A549 (cell line): ENCODE results near the gene DEPDC1B. TPM values are rescaled to one million over a fixed set of nuclear protein-coding genes. Genes with fewer than 3 reads are reported as not detected.

Experiments
- ATAC-seq, 2 experiments: fragments of 200-7000 bp in 1 of 2; fragments of >200 bp in 1 of 2; cut with Nextera tagmentation in 1 of 2; cut with Tn5 transposase in 1 of 2; 3 replicates each; pipeline versions ENCODE4 v1.8.0 to v1.9.1; 2018 to 2020; ENCODE audit warnings: mild to moderate bottlenecking in 1 of 2, moderate library complexity in 1 of 2
- CTCF ChIA-PET: fragments of 300-600 bp; sonication (Branson Sonifier 250); formaldehyde crosslinking; extraction: SDS; loops from one replicate; lab custom pipeline; 2021; ENCODE audit warnings: antibody characterized with exemption, inconsistent platforms; lab: Yijun Ruan, JAX
- POLR2A ChIA-PET: fragments of 350-600 bp; formaldehyde crosslinking; extraction: SDS; loops from one replicate; lab custom pipeline; 2021; ENCODE audit warnings: antibody characterized with exemption, inconsistent platforms; lab: Yijun Ruan, JAX
- DNase-seq, 2 experiments: peaks; one replicate each; pipeline versions ENCODE4 v3.0.0 to v3.0.0-alpha.2; 2011 to 2016; ENCODE audit warnings: low read depth in 1 of 2, low spot score in 1 of 2
- FAIRE-seq: peaks from 2 replicates; lab custom pipeline; 2011; peaks lifted over from hg19 to GRCh38; lab: Jason Lieb, UNC
- H3K27ac ChIP-seq, 2 experiments: fragments of >200 bp; sonication (Bioruptor Twin); formaldehyde crosslinking; 3 replicates each; pipeline ENCODE4 v1.5.1; 2016 to 2017
- H3K4me1 ChIP-seq: fragments of >200 bp; sonication (Bioruptor Twin); formaldehyde crosslinking; 3 replicates; pipeline ENCODE4 v1.6.1; 2016
- H3K4me2 ChIP-seq: fragments of >200 bp; sonication (Bioruptor Twin); formaldehyde crosslinking; 3 replicates; pipeline ENCODE4 v1.6.1; 2016
- H3K4me3 ChIP-seq: fragments of >200 bp; sonication (Bioruptor Twin); formaldehyde crosslinking; 3 replicates; pipeline ENCODE4 v1.5.1; 2016
- H3K9me3 ChIP-seq: fragments of >200 bp; sonication (Bioruptor Twin); formaldehyde crosslinking; 3 replicates; pipeline ENCODE4 v1.6.1; 2016
- ATOH8 ChIP-seq: fragments of 250-450 bp; sonication (Bioruptor Pico); IDR thresholded peaks from 2 replicates; pipeline ENCODE4 v1.5.0; 2020; ENCODE audit warnings: low read depth, mild to moderate bottlenecking, moderate library complexity
- BCL3 ChIP-seq: fragments of >200 bp; sonication (Bioruptor Twin); formaldehyde crosslinking; IDR thresholded peaks from 3 replicates; pipeline ENCODE4 v1.6.1; 2016
- BHLHE40 ChIP-seq: IDR thresholded peaks from 2 replicates; pipeline ENCODE4 v1.6.1; 2012; ENCODE audit warnings: low read depth, low read length, inconsistent platforms
- CBX2 ChIP-seq: fragments of 200-600 bp; sonication (generic); IDR thresholded peaks from 2 replicates; pipeline ENCODE4 v1.6.1; 2016; ENCODE audit warnings: low read depth, mild to moderate bottlenecking, borderline replicate concordance
- CBX8 ChIP-seq: fragments of 200-600 bp; sonication (generic); IDR thresholded peaks from 2 replicates; pipeline ENCODE4 v1.6.1; 2016
- CEBPB ChIP-seq, 2 experiments: fragments of >200 bp in 1 of 2; sonication (Bioruptor Twin) in 1 of 2; formaldehyde crosslinking in 1 of 2; IDR thresholded peaks; 2 replicates each; pipeline ENCODE4 v1.6.1; 2012 to 2016
- CTCF ChIP-seq: fragments of >200 bp; sonication (Bioruptor Twin); formaldehyde crosslinking; IDR thresholded peaks from 3 replicates; pipeline ENCODE4 v1.5.1; 2016
- E2F6 ChIP-seq: IDR thresholded peaks from 2 replicates; pipeline ENCODE4 v1.6.1; 2012; ENCODE audit warnings: low read depth, borderline replicate concordance
- EHF ChIP-seq: fragments of 250-450 bp; sonication (Bioruptor Pico); IDR thresholded peaks from 2 replicates; pipeline ENCODE4 v1.5.0; 2020; ENCODE audit warnings: mild to moderate bottlenecking
- EHMT2 ChIP-seq: fragments of 200-600 bp; sonication (generic); IDR thresholded peaks from 2 replicates; pipeline ENCODE4 v1.6.1; 2016; ENCODE audit warnings: antibody characterized with exemption, low read depth, mild to moderate bottlenecking, moderate library complexity
- ESRRA ChIP-seq: fragments of 150-350 bp; IDR thresholded peaks from 2 replicates; pipeline ENCODE4 v1.6.1; 2014; ENCODE audit warnings: mild to moderate bottlenecking, low read length, borderline replicate concordance
- HDAC2 ChIP-seq: fragments of 200-600 bp; sonication (generic); IDR thresholded peaks from 2 replicates; pipeline ENCODE4 v1.6.1; 2016
- HES2 ChIP-seq: fragments of >200 bp; sonication (Bioruptor Twin); formaldehyde crosslinking; IDR thresholded peaks from 2 replicates; pipeline ENCODE4 v1.6.1; 2016
- HMGXB4 ChIP-seq: fragments of 250-450 bp; sonication (Bioruptor Pico); IDR thresholded peaks from 2 replicates; pipeline ENCODE4 v1.5.0; 2021; ENCODE audit warnings: mild to moderate bottlenecking, moderate library complexity, borderline replicate concordance
- HOXB13 ChIP-seq: fragments of 250-450 bp; sonication (Bioruptor Pico); IDR thresholded peaks from 2 replicates; pipeline ENCODE4 v1.5.0; 2020; ENCODE audit warnings: low read depth, mild to moderate bottlenecking, moderate library complexity
- HOXB5 ChIP-seq: fragments of 250-450 bp; sonication (Bioruptor Pico); IDR thresholded peaks from 2 replicates; pipeline ENCODE4 v1.5.0; 2020; ENCODE audit warnings: mild to moderate bottlenecking, moderate library complexity
- JUN ChIP-seq, 2 experiments: fragments of >200 bp; sonication (Bioruptor Twin); formaldehyde crosslinking; IDR thresholded peaks; 2 replicates in 1 of 2; 3 replicates in 1 of 2; pipeline ENCODE4 v1.6.1; 2016 to 2017
- KDM1A ChIP-seq: fragments of 200-600 bp; sonication (generic); IDR thresholded peaks from 2 replicates; pipeline ENCODE4 v1.6.1; 2016; ENCODE audit warnings: low read depth, mild to moderate bottlenecking
- KDM5A ChIP-seq: fragments of 200-600 bp; sonication (generic); IDR thresholded peaks from 2 replicates; pipeline ENCODE4 v1.6.1; 2016; ENCODE audit warnings: antibody characterized with exemption, mild to moderate bottlenecking
- MYC ChIP-seq: IDR thresholded peaks from 2 replicates; pipeline ENCODE4 v1.6.1; 2012; ENCODE audit warnings: mild to moderate bottlenecking, inconsistent platforms, low read length, improper control_type of control experiment, borderline replicate concordance
- NFE2L2 ChIP-seq: fragments of 150-350 bp; conservative IDR thresholded peaks from 2 replicates; pipeline ENCODE4 v1.6.1; 2014; ENCODE audit warnings: low read length
- NR3C1 ChIP-seq: fragments of >200 bp; sonication (Bioruptor Twin); formaldehyde crosslinking; IDR thresholded peaks from 3 replicates; pipeline ENCODE4 v1.6.1; 2017
- POLR2A ChIP-seq: IDR thresholded peaks from 2 replicates; pipeline ENCODE4 v1.6.1; 2012; ENCODE audit warnings: mild to moderate bottlenecking, low read length
- RCOR1 ChIP-seq: fragments of 150-350 bp; IDR thresholded peaks from 2 replicates; pipeline ENCODE4 v1.6.1; 2014; ENCODE audit warnings: antibody characterized with exemption, low read length, low read depth
- SMC3 ChIP-seq: fragments of >200 bp; sonication (Bioruptor Twin); formaldehyde crosslinking; IDR thresholded peaks from 3 replicates; pipeline ENCODE4 v1.6.1; 2018; ENCODE audit warnings: inconsistent platforms
- TFCP2L1 ChIP-seq: fragments of 250-450 bp; sonication (Bioruptor Pico); IDR thresholded peaks from 2 replicates; pipeline ENCODE4 v1.5.0; 2021; ENCODE audit warnings: mild to moderate bottlenecking
- ZNF302 ChIP-seq: fragments of 250-450 bp; sonication (Bioruptor Pico); IDR thresholded peaks from 2 replicates; pipeline ENCODE4 v1.9.0; 2021; ENCODE audit warnings: inconsistent platforms, mild to moderate bottlenecking, moderate library complexity
- ZSCAN20 ChIP-seq: fragments of 250-450 bp; sonication (Bioruptor Pico); IDR thresholded peaks from 2 replicates; pipeline ENCODE4 v1.8.0; 2022; ENCODE audit warnings: mild to moderate bottlenecking, moderate library complexity
- WGBS: methylation state at CpG from one replicate; pipeline ENCODE4 v1.1.6; 2017; ENCODE audit errors: missing lambda C conversion rate; 5-methylcytosine and 5-hydroxymethylcytosine counted together
- polyA plus RNA-seq, 4 experiments: library from polyadenylated mRNA; depleted of rRNA in 3 of 4; stranded (reverse); fragments of >200 nt; fragmentation: RNase III in 1 of 4; extraction: RNeasy Plus Mini Kit Qiagen cat#74134 plus additional on column Dnase treatment in 1 of 4; gene quantifications; 2 replicates in 3 of 4; 3 replicates in 1 of 4; pipeline ENCODE4 v1.2.3, GENCODE V29; 2011 to 2017

The DEPDC1B gene
- polyA plus RNA-seq, 2 of the 4 experiments (the other 2 are of a cell fraction), result 17.4 to 34.8 TPM

GRCh38 chr5:60699288-60699608, 718 bp downstream of the DEPDC1B start:
- ATAC-seq (peak in 1 of 2 experiments; percentile 54; a peak in 3 of 6 replicates), FAIRE-seq (no peak), DNase-seq (no peak)
- peak overlapping the region; percentile 87 to 93 for H3K27ac ChIP-seq
- POLR2A ChIA-PET, result interaction anchor here (0.6 to 2.2 kb wide), 8 partner anchors 11 to 246 kb away, joined by 3 to 11 read pairs (median 4); partner anchors contain the start of genes ERCC8 and NDUFAF2
- H3K4me1 ChIP-seq, result peaks cover 35% of the 10 kb centered on the region
- no peaks in the 10 kb centered on the region for H3K9me3 ChIP-seq
- WGBS, result under 1% methylated on average over 9 of the region's 9 CpGs
- H3K4me3 ChIP-seq, result peak overlapping the region; percentile 74
- H3K4me2 ChIP-seq, result peak overlapping the region; percentile 92
- TF ChIP-seq HMGXB4 (CRISPR knock-in tag) (no peak), ZNF302 (CRISPR knock-in tag) (no peak), ATOH8 (CRISPR knock-in tag) (no peak), TFCP2L1 (CRISPR knock-in tag) (no peak), RCOR1 (no peak), BHLHE40 (no peak), BCL3 (no peak), JUN (IDR thresholded peaks at IDR 0.05) (no peak), HOXB13 (no peak), EHF (no peak), HDAC2 (no peak), SMC3 (no peak), E2F6 (no peak), KDM5A (no peak), ZSCAN20 (no peak), NFE2L2 (no peak), NR3C1 (no peak), CEBPB (IDR thresholded peaks at IDR 0.05) (no peak), MYC (no peak)
- CTCF ChIA-PET, result interaction anchor here (0.5 to 5.1 kb wide), 25 partner anchors 11 to 1217 kb away, joined by 3 to 64 read pairs (median 4); no protein-coding TSS in a partner anchor

- Histone ChIP-seq H3K27ac (no peak overlapping the region), H3K4me2 (peak overlapping the region; percentile 92), H3K4me3 (no peak overlapping the region), H3K4me1 (peaks cover 26% of the 10 kb centered on the region; the same call in 2 of the 3 replicates), H3K9me3 (no peaks in the 10 kb centered on the region)
- 92% methylated on average over 7 of the region's 7 CpGs for WGBS
- no peak for FAIRE-seq
- POLR2A ChIA-PET, result interaction anchor here (2.2 kb wide), 1 partner anchor 247 kb away, joined by 8 read pairs; the partner anchor contains the start of genes ERCC8 and NDUFAF2
- CTCF ChIA-PET, result interaction anchor here (0.7 to 5.1 kb wide), 6 partner anchors 10 to 1438 kb away, joined by 3 to 64 read pairs (median 6); no protein-coding TSS in a partner anchor
- no peak for TF ChIP-seq ESRRA
- no peak for TF ChIP-seq CBX2
- TF ChIP-seq E2F6, result no peak
- TF ChIP-seq EHF, result no peak
- TF ChIP-seq CEBPB (IDR thresholded peaks at IDR 0.05), result no peak
- no peak for TF ChIP-seq HES2
- TF ChIP-seq POLR2A, result no peak
- no peak for TF ChIP-seq KDM1A
- no peak for TF ChIP-seq CTCF
- no peak for TF ChIP-seq HOXB5 (CRISPR knock-in tag)
- TF ChIP-seq EHMT2, result no peak
- no peak for TF ChIP-seq CBX8
- ATAC-seq, result no peak
- DNase-seq, result no peak
Observed at GRCh38 chr5:60698336-60698735, 1.6 kb downstream of the DEPDC1B start.
